Measurements from ENCODE around the gene MARK1.
"Not testable (repeated sequence)": the region's sequence is repeated elsewhere in the genome, so short reads cannot be mapped to it uniquely, and the experiment has no call there.

MARK1 gene

DNA sequence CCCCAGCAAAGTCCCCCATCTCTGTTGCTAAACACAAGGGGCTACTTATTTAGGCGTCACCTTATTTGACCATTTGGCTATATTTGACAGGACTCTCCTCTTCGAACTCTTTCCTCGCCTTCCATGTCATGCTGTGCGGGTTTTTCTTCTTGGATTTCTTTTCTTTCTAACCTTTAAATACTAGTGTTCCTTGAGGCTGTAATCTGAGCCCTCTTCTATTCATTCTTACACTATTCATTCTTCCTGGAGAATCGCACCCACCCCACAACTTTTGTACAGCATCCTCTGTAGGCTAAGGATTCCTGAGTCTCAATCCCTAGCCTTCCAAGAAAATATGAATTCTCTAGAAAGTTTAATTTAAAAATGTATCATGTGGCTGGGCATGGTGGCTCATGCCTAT lies 100.5 kb downstream of the MARK1 start:
- no peak for DNase-seq (ENCODE audit: low read depth)

DNA sequence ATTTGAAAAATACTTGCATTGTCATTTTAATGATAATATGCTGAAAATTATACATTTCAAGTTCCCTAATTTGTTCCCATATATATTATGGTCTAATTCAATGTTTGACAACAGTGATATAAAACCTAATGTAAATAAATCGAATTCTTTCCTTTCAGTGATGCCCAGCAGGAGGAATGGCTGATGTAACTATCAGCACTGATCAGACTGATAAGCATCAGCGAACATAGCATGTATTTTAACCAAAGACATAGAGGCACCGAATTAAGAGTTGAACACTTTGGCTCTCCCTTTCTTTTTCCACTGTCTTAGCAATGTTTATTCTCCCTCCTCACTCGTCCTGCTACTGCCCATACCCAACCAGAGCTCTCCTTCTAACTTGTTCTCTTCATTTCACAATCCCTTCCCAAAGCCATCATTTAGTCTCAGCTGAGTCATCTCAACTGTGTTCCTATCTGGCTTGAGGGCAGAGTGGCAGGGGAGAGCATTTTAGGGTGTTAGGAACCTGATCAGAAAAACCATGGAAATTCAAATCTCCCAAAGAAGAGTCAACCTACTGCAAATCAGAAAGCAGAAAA lies 103.4 kb downstream of the MARK1 start:
- DNase-seq (ENCODE audit: low read depth) = no peak

DNA sequence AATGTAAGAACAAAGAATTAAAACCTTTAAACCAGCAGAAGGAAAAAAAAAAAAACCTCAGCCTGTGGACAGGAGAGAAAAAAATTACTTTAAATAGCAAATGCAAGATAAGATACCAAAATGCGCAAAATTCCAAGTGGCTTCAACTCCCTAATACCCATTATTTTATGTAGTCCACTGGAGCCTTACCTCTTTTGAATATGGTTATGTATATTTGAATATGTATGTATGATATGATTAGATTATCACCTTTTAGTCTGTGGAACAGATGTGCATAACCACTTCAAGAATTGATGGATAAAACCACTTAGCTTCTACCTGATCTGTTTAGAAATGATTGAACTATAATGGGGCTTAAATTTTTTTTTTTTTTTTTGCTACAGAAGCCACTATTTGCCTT lies 109.8 kb downstream of the MARK1 start:
- DNase-seq (ENCODE audit: low read depth) = no peak

DNA sequence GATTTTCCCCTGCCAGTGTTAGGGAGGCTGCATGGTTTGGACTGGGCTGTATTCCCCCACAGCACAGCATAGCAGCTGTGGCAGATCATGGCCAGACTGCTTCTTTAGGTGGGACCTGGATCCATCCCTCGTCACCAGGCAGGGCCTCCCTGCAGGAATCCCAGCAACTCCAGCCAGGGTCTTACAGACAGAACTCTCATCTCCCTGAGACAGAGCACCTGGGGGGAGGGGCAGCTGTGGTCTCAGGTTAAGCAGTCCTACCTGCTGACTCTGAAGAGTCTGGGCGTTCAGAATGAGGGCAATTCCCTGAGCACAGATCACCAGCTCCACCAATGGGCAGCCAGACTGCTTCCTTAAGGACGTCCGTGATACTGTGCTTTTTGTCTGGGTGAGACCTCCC lies 114.3 kb downstream of the MARK1 start:
- DNase-seq (ENCODE audit: low read depth) = no peak

DNA sequence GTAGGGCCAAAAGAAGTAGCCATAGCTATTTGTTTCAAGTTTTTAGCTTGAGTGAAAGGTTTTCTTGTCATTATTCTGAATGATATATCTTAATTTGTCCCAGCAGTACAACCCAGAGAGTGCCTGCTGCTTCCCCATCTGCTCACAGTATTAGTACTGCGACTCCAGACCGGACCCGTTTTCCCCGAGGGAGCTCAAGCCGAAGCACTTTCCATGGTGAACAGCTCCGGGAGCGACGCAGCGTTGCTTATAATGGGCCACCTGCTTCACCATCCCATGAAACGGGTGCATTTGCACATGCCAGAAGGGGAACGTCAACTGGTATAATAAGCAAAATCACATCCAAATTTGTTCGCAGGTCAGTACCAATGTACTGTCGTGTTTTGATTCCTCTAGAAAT lies 125.1 kb downstream of the MARK1 start:
- no peak for DNase-seq (ENCODE audit: low read depth)

DNA sequence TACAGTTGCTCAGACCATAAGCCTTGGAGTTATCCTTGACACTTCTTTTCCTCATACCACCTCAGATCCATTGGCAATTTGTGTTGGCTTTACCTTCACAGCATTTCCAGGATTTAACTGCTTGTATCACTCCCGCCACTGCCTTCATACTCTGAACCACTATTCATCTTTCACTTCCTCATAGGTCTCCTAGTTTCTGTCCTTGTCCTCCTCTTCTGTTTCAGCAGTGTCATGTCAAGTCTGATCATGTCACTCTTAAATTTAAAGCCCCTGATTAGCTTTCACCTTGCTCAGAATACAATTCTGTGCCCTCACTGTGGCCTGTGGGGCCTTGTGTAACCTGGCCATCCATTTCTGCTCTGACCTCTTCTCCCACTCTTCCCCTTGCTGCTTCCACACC lies 127.6 kb downstream of the MARK1 start:
- DNase-seq (ENCODE audit: low read depth) = no peak

DNA sequence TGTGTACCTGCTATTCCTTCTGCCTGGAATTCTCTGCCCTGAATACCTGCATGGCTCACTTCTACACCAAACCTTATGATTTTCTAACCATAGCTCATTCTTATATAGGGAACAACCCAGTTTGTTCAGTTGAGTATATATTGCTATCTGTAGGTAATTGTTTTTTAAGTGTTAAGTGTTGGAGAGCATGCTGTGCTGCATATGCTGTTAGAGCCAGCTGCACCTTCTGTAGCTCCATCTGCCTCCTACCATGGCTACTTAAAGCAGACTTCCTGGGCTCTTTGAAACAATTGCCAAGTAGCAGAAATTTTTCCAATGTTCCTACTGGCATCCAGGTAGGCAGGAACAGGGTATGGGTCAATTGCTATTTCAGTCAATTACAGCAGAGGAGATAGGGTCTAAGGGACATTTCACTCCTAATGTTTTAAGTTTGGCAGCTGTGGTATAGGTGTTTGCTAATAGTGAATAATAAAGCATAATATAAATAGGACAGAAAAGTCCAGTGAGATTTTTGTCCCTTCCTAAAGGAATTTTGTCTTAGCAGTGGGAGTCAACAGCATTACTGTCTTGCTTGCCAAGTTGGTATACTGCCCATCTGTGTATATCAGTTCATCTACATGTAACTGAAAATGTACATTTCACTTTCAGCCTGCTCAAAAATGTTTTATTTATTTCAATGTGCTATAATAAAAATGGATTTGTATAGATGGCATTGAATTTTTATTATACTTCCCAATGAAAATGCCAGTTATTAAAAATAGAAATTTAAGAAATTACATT lies 128.2 kb downstream of the MARK1 start:
- DNase-seq (ENCODE audit: low read depth) = no peak

DNA sequence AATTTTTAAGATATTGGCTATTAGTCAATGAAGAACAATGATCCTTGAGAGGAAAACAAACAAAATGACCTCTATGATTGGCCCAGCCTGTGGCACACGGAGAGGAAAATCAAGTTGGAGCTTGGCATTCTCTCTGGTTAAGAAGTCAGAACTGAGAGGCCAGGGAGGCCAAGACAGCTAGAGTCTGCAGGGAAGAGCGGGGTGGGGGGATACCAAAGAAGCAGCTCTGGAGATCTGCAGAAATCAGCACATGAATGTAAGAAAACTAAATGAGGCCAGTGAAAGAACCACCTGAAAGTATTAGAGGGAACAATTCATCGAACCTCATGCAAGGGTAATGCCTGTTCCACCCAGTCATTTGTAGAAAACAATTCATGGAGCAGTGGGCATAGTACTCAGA lies 138.4 kb downstream of the MARK1 start:
- no peak for DNase-seq (ENCODE audit: low read depth)

DNA sequence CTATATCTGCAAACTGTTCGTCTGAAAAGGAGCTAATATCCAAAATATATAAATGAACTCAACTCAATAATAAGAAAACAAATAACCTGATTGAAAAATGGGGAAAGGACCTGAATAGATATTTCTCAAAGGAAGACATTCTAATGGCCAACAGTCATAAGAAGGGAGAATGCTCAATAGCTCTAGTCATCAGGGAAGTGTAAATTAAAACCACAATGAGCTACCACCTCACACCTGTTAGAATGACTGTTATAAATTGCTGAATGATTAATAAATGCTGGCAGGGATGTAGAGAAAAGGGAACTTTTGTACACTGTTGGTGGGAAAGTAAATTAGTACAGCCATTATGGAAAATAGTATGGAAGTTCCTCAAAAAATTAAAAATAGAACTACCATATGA lies 141.1 kb downstream of the MARK1 start:
- no peak for DNase-seq (ENCODE audit: low read depth)

DNA sequence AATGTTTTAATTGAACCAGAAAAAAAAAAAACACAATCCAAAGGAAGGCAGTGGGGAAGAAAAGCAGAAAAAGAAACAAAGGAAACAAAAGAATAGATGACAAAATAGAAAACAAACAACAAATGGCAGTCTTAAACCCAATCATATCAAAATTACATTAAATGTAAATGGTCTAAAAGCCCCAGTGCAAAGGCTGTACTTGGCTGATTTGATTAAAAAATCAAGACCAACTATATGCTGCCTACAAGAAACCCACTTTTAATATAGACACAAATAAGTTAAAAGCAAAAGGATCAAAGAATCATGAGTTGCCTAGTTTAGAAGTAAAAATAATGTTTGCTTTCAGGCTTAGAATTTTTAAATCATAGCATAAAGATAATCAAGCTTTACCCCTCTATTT lies 142.4 kb downstream of the MARK1 start:
- no peak for DNase-seq (ENCODE audit: low read depth)

DNA sequence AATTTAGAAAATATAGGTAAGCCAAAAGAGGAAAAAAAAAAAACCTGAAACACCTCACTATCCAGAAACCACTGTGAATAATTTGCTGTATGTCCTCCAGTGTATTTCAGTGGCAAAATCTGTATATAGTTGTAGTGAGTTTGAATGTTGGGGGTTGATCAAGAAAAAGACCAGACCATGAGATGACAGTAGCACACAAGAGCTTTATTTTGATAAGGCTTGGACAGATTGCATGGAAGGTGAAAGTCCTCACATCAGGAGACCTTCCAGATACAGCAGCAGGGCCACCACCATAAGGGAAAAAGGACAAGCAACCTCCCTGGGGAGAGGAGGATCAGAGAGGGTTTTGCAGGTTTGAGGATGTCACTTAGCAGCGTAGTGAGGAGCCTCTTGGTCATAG lies 146.0 kb downstream of the MARK1 start:
- DNase-seq (ENCODE audit: low read depth) = no peak

DNA sequence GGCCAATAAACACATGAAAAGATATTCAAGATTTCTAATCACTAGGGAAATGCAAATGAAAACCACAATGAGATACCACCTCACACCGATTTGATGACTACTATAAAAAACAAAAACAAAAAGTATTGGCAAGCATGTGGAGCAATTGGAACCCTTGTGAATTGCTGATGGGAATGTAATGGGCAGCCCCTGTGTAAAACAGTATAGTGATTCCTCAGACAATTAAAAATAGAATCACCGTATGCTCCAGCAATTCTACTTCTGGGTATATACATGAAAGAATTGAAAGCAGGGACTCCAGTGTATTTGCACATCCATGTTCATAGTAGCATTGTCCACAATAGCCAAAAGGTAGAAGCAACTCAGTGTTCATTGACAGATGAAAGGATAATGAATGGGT lies 149.3 kb downstream of the MARK1 start:
- no peak for DNase-seq (ENCODE audit: low read depth)

DNA sequence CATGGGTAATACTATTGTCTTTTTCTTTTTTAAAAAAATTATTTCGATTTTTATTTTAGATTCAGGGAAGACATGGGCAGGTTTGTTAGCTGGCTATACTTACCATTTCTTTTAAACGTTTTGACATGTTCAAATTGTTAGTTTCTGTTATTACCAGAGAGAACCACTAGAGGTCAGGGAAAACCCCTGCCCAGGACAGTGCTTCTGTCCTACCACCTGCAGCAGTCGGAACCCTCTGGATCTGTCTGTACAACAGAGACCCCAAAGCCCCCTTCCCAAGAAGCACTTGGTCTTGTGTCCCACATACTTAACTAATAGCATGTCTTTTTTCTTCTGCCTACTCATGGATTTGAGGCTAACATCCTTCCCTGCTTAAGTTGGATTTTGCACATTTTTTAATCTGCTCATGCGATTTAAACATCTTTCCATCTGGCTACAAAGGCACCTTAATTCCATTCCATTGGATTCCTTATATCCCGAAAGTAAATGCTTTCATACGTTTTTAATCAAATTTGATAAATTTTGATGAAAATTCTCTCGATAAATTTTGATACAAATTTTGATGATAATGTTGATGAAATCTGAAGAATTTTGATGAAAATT lies 152.2 kb downstream of the MARK1 start:
- no peak for DNase-seq (ENCODE audit: low read depth)

DNA sequence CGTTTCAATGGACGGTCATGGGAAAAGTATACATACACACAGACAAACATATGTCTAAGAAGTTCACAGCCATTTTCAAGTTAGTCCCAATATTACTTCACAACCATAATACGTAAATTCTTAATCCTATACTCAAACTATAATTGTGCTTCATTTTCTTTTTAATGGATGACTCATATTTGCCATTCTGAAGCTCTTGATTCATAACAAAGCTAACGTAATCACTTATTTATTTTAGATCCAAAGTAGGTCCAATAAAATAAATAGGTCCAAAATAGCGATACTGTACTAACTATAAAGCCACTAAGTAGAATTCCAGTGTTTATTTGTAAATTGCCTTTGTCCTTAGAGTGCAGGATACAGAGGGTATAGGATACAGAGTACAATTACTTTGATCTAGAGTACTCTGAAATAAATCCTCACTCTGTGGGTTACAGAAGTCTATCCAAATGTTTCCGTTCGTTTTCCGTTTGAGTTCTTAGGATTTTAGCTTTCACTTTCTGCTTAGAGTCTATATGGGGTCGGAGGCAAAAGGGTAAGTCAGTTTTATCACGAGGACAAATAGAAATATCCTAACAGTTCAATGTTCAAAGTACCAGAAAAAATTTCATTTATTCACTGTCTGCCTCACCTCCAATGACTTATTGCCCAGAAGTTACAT lies 153.4 kb downstream of the MARK1 start:
- DNase-seq (ENCODE audit: low read depth) = no peak

DNA sequence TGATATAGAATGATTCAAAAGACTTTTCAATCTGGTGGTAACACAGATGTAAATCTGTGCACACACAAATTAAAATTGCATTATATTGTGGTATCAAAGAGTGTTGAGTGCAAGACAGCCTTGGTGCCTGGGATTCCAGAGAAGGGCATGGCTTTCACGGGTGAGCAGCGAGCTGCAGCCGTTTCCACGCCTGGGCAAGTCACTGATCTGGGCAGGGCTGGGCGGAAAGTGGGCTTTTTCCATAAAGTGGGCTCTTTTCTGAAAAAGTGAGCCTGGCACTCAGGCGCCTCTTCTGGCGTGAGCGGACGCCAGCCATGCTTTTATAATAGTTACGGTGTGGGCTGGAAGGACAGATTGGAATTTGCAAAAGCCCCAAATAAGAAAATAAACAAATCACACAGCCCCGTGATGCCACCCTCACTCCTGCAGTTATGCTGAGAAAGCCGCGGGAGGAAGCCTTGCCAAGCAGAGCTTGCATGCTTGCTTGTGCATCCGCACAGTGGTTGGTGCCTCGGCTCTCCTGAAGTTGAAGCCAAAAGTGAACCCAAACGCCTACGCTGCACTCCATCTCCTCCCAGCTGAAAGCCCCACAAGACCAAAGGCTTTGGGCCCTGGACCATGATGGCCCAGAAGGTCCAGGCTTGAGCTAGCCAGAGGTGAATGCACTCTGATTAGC lies 155.1 kb downstream of the MARK1 start:
- DNase-seq (ENCODE audit: low read depth) = no peak

DNA sequence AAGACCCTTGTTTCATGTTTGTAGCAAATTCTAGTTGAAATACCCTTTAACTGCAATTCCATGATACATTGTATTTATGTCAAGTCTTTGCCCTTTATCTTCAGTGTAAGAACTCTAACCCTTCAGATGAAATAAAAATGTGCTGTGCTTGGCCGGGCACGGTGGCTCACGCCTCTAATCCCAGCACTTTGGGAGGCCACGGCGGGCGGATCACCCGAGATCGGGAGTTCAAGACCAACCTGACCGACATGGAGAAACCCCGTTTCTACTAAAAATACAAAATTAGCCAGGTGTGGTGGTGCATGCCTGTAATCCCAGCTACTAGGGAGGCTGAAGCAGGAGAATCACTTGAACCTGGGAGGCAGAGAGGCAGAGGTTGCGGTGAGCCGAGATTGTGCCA lies 155.8 kb downstream of the MARK1 start:
- not testable (repeated sequence) for DNase-seq (ENCODE audit: low read depth)

DNA sequence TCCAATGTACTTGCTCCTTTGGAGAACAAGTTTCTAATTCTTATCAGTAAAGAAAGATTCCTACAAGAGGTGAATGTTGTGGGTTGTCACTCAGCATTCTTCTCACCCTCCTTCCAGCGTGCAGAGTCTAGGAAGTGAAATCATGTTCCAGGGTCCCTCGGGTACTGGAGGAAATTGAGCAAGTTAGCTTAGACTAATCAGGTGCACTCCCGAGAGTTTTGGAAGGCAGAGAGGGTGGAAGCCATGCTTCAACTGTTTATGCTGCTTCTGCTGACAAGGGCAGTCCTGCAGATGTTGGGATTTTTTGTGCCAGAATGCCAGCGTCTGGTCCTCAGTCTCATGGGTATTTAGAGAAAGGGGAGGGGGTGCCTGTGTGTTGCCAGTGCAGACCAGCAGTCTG lies 157.0 kb downstream of the MARK1 start:
- DNase-seq (ENCODE audit: low read depth) = no peak

DNA sequence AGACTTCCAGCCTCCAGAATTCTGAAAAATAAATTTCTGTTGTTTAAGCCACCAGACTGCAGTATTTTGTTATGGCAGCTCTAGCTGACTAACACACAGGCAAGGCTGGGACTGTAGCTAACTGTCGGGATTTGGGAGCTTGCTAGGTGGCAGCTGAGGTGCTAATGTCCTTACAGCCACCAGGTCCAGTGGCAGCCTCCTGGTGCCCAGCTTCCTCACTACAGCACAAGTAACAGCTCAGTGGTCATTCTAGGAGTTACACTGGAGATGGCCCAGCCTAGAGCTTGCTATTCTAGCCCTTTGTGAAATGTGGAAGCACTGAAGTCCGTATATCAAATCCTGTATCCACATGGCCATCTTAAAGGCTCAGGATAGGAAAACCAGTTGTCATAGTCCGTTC lies 157.9 kb downstream of the MARK1 start:
- DNase-seq (ENCODE audit: low read depth) = no peak

DNA sequence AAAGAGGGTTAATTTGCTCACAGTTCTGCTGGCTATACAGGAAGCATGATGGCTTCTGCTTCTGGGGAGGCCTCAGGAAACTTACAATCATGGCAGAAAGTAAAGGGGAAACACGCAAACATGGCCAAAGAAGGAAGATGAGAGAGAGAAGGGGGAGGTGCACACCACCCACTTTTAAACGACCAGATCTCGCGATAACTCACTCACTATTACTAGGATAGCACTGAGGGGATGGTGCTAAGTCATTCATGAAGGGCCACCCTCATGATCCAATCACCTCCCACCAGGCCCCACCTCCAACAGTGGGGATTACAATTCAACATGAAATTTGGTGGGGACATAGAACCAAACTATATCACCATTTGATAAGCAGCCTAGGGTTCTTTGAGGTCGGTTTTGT lies 159.9 kb downstream of the MARK1 start:
- DNase-seq (ENCODE audit: low read depth) = no peak

DNA sequence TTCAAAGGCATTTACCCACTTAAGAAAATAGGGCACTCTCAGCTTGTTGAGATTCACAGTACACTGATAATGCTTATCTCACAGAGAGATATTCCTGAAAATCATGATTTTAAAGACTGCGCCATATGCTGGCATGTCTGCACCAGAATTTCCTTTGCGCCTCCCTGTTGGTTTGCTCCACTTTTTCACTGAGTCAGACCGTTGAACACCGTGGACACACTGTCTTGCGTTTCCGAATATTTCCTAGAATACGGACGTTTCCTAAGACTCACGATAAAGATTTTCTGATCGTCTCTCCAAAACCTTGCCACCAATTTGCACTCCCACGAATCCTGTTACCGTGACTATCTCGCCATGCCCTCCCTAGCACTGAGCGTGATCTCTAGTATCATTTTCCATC lies 161.7 kb downstream of the MARK1 start:
- no peak for DNase-seq (ENCODE audit: low read depth)

DNA sequence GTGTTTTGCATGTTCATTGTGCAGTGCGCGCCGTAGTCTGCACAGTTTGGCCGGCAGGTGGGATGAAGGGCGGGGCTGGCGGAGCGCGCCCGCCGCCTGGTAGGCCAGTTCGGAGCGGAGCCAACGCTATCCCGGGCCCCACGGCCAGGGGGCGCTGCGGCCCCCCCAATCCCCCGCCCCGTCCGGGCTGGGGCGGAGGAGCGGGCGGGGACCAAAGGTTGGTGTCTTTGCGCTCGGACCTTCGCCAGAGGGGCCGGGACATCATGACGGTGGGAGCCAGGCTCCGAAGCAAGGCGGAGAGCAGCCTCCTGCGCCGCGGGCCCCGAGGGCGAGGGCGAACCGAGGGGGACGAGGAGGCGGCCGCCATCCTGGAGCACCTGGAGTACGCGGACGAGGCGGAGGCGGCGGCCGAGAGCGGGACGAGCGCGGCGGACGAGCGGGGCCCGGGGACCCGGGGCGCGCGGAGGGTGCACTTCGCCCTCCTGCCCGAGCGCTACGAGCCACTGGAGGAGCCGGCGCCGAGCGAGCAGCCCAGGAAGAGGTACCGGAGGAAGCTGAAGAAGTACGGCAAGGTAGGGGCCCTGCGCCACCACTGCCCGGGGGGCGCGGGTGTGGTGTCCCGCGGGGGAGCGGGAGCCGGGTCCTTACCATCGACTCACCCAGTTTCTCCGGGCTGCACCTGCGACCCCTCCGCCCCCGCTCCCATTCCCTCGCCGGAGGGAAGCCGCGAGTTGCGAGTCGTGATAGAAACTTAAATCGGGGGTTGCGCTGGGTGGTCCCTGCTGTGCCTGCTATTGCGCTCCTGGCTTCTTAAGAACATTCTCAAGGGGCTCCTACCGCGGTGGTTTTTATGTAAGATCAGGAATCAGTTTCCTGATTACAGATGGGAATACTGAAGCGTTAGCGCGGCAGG lies 162.5 kb downstream of the MARK1 start, which contains the start of gene C1orf115:
C1orf115 (plus strand) TSS at position 224 of the 913 bp plus-strand sequence; CDS start at position 264, 40 bp downstream.
- no peak for DNase-seq (ENCODE audit: low read depth)

Data from GM04504 (cell line).